WTC11 (cell line): ENCODE measurements around the gene DROSHA. TPM values are rescaled to one million over a fixed set of nuclear protein-coding genes. Genes with fewer than 3 reads are reported as not detected.
"Not testable (repeated sequence)": the region's sequence is repeated elsewhere in the genome, so short reads cannot be mapped to it uniquely, and the experiment has no call there.

Experiments used
- ATAC-seq: fragments of 200-7000 bp; cut with Tn5 transposase; 2 replicates; pipeline ENCODE4 v1.10.0; 2021; ENCODE audit warnings: mild to moderate bottlenecking, moderate library complexity
- CTCF ChIA-PET: fragments of 300-600 bp; sonication (Branson Sonifier 250); formaldehyde crosslinking; loops from one replicate; lab custom pipeline; 2021; ENCODE audit warnings: antibody characterized with exemption; lab: Charles Lee
- POLR2A ChIA-PET: fragments of 350-600 bp; sonication (Branson Sonifier 250); formaldehyde crosslinking; loops from one replicate; lab custom pipeline; 2021; ENCODE audit warnings: antibody characterized with exemption; lab: Charles Lee
- DNase-seq: peaks from one replicate; pipeline ENCODE4 v3.0.0; 2021; ENCODE audit warnings: low spot score
- H3K27ac Mint-ChIP-seq: 2 replicates; pipeline ENCODE4 v1.8.0; 2021; ENCODE audit warnings: mixed read lengths
- H3K27me3 Mint-ChIP-seq: 2 replicates; pipeline ENCODE4 v1.8.0; 2021; ENCODE audit warnings: low read depth, mild to moderate bottlenecking, moderate library complexity, mixed read lengths
- H3K36me3 Mint-ChIP-seq: 2 replicates; pipeline ENCODE4 v1.8.0; 2021; ENCODE audit warnings: mixed read lengths
- H3K4me1 Mint-ChIP-seq: 2 replicates; pipeline ENCODE4 v1.8.0; 2022; ENCODE audit warnings: mixed read lengths
- H3K4me3 Mint-ChIP-seq: 2 replicates; pipeline ENCODE4 v1.8.0; 2021; ENCODE audit warnings: mild to moderate bottlenecking, moderate library complexity, mixed read lengths
- H3K9me3 Mint-ChIP-seq: 2 replicates; pipeline ENCODE4 v1.8.0; 2021; ENCODE audit warnings: mixed read lengths
- ATF1 ChIP-seq: sonication (generic); formaldehyde crosslinking; IDR thresholded peaks from 2 replicates; pipeline ENCODE4 v1.8.1; 2023; ENCODE audit warnings: mild to moderate bottlenecking, moderate library complexity, missing genetic modification reagents
- CBFB ChIP-seq: sonication (generic); formaldehyde crosslinking; IDR thresholded peaks from 2 replicates; pipeline ENCODE4 v1.8.1; 2022; ENCODE audit warnings: mild to moderate bottlenecking, low read depth, missing genetic modification reagents
- CREM ChIP-seq: sonication (generic); formaldehyde crosslinking; IDR thresholded peaks from 2 replicates; pipeline ENCODE4 v1.8.1; 2022; ENCODE audit warnings: mild to moderate bottlenecking, missing genetic modification reagents, moderate library complexity
- EMX1 ChIP-seq: fragments of 250-450 bp; sonication (Bioruptor Pico); IDR thresholded peaks from 2 replicates; pipeline ENCODE4 v1.8.0; 2021; ENCODE audit warnings: mild to moderate bottlenecking
- FOXK1 ChIP-seq: sonication (generic); formaldehyde crosslinking; IDR thresholded peaks from 2 replicates; pipeline ENCODE4 v1.8.0; 2022; ENCODE audit warnings: mild to moderate bottlenecking, moderate library complexity, missing genetic modification reagents
- GRHL2 ChIP-seq: fragments of 250-450 bp; sonication (Bioruptor Pico); IDR thresholded peaks from 2 replicates; pipeline ENCODE4 v1.8.0; 2022; ENCODE audit warnings: mild to moderate bottlenecking, moderate library complexity; ENCODE audit not compliant: insufficient replicate concordance, severe bottlenecking
- IRF2 ChIP-seq: sonication (generic); formaldehyde crosslinking; IDR thresholded peaks from 2 replicates; pipeline ENCODE4 v1.8.0; 2022; ENCODE audit warnings: low read depth, missing genetic modification reagents, borderline replicate concordance
- KAT7 ChIP-seq: sonication (generic); formaldehyde crosslinking; IDR thresholded peaks from 2 replicates; pipeline ENCODE4 v1.8.1; 2023; ENCODE audit warnings: missing genetic modification reagents, mild to moderate bottlenecking, borderline replicate concordance
- MXD4 ChIP-seq: fragments of 250-450 bp; sonication (Bioruptor Pico); IDR thresholded peaks from 2 replicates; pipeline ENCODE4 v1.8.0; 2021; ENCODE audit warnings: mild to moderate bottlenecking, moderate library complexity, borderline replicate concordance
- MYBL2 ChIP-seq: sonication (generic); formaldehyde crosslinking; IDR thresholded peaks from 2 replicates; pipeline ENCODE4 v1.8.1; 2023; ENCODE audit warnings: mild to moderate bottlenecking, moderate library complexity, missing genetic modification reagents
- PRRX2 ChIP-seq: fragments of 250-450 bp; sonication (Bioruptor Pico); IDR thresholded peaks from 2 replicates; pipeline ENCODE4 v1.8.0; 2021; ENCODE audit warnings: mild to moderate bottlenecking
- RELA ChIP-seq: sonication (generic); formaldehyde crosslinking; IDR thresholded peaks from 2 replicates; pipeline ENCODE4 v1.8.1; 2022; ENCODE audit warnings: missing genetic modification reagents, mild to moderate bottlenecking, borderline replicate concordance
- RORB ChIP-seq: fragments of 250-450 bp; sonication (Bioruptor Pico); IDR thresholded peaks from 2 replicates; pipeline ENCODE4 v1.9.0; 2021; ENCODE audit warnings: mild to moderate bottlenecking
- SMAD3 ChIP-seq: sonication (generic); formaldehyde crosslinking; IDR thresholded peaks from 2 replicates; pipeline ENCODE4 v1.8.0; 2022; ENCODE audit warnings: missing genetic modification reagents, mild to moderate bottlenecking, borderline replicate concordance
- TEAD4 ChIP-seq: sonication (generic); formaldehyde crosslinking; IDR thresholded peaks from 2 replicates; pipeline ENCODE4 v1.8.0; 2022; ENCODE audit warnings: mild to moderate bottlenecking, missing genetic modification reagents
- ZNF121 ChIP-seq: sonication (generic); formaldehyde crosslinking; IDR thresholded peaks from 2 replicates; pipeline ENCODE4 v1.8.0; 2023; ENCODE audit warnings: missing genetic modification reagents
- ZNF423 ChIP-seq: fragments of 250-450 bp; sonication (Bioruptor Pico); IDR thresholded peaks from 2 replicates; pipeline ENCODE4 v2.1.2; 2022; ENCODE audit warnings: mild to moderate bottlenecking, moderate library complexity
- total RNA-seq: library from RNA; stranded (reverse); gene quantifications from 3 replicates; pipeline ENCODE4 v1.2.3, GENCODE V29; 2021
- TF ChIP-seq, protein P1 (sequence below): fragments of 250-450 bp; sonication (Bioruptor Pico); IDR thresholded peaks from 2 replicates; pipeline ENCODE4 v1.9.0; 2021; ENCODE audit warnings: mild to moderate bottlenecking, borderline replicate concordance
- TF ChIP-seq, protein P2 (sequence below): fragments of 250-450 bp; sonication (Bioruptor Pico); IDR thresholded peaks from 2 replicates; pipeline ENCODE4 v2.1.2; 2022; ENCODE audit warnings: mild to moderate bottlenecking, moderate library complexity
- TF ChIP-seq, protein P3 (sequence below): fragments of 250-450 bp; sonication (Bioruptor Pico); IDR thresholded peaks from 2 replicates; pipeline ENCODE4 v1.8.0; 2021; ENCODE audit warnings: mild to moderate bottlenecking
- TF ChIP-seq, protein P4 (sequence below): fragments of 250-450 bp; sonication (Bioruptor Pico); IDR thresholded peaks from 2 replicates; pipeline ENCODE4 v1.9.0; 2021; ENCODE audit warnings: mild to moderate bottlenecking

The DROSHA gene
- total RNA-seq, 1 experiment from 2014 or later: 125 TPM

DNA sequence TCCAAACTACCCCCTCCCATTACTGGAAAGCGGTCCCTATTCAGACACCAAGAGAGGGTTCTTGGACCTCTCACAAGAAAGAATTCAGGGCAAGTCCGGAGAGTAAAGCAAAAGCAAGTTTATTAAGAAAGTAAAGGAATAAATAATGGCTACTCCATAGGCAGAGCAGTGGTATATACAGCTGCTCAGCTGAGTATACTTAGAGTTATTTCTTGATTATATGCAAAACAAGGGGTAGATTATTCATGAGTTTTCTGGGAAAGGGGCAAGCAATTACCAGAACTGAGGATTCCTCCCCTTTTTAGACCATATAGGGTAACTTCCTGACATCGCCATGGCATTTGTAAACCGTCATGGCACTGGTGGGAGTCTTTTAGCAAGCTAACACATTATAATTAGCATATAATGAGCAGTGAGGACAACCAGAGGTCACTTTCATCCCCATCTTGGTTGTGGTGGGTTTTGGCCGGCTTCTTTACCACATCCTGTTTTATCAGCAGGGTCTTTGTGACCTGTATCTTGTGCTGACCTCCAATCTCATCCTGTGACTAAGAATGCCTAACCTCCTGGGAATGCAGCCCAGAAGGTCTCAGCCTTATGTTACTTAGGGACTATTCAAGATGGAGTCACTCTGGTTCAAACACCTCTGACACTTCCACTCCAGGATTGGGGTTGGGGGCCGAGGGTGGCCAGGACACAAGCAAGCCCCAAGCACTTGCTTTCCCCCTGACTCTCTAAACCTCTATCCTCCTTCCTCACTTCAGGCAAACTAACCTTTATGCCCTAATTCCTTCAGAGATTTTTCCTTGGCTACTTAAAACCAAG, 170.0 kb downstream of the DROSHA start:
- H3K27me3 Mint-ChIP-seq, H3K4me3 Mint-ChIP-seq, DNase-seq, H3K36me3 Mint-ChIP-seq, POLR2A ChIA-PET: not testable (repeated sequence)
- CTCF ChIA-PET: interaction anchor here (0.6 kb wide), 1 partner anchor 617 kb away, joined by 3 read pairs; no protein-coding TSS in a partner anchor
- H3K27ac Mint-ChIP-seq: peak overlapping the region; percentile 51; the same call in 1 of the 2 replicates
- peaks cover 18% of the 10 kb centered on the region for H3K9me3 Mint-ChIP-seq
- TF ChIP-seq, protein P1, sequence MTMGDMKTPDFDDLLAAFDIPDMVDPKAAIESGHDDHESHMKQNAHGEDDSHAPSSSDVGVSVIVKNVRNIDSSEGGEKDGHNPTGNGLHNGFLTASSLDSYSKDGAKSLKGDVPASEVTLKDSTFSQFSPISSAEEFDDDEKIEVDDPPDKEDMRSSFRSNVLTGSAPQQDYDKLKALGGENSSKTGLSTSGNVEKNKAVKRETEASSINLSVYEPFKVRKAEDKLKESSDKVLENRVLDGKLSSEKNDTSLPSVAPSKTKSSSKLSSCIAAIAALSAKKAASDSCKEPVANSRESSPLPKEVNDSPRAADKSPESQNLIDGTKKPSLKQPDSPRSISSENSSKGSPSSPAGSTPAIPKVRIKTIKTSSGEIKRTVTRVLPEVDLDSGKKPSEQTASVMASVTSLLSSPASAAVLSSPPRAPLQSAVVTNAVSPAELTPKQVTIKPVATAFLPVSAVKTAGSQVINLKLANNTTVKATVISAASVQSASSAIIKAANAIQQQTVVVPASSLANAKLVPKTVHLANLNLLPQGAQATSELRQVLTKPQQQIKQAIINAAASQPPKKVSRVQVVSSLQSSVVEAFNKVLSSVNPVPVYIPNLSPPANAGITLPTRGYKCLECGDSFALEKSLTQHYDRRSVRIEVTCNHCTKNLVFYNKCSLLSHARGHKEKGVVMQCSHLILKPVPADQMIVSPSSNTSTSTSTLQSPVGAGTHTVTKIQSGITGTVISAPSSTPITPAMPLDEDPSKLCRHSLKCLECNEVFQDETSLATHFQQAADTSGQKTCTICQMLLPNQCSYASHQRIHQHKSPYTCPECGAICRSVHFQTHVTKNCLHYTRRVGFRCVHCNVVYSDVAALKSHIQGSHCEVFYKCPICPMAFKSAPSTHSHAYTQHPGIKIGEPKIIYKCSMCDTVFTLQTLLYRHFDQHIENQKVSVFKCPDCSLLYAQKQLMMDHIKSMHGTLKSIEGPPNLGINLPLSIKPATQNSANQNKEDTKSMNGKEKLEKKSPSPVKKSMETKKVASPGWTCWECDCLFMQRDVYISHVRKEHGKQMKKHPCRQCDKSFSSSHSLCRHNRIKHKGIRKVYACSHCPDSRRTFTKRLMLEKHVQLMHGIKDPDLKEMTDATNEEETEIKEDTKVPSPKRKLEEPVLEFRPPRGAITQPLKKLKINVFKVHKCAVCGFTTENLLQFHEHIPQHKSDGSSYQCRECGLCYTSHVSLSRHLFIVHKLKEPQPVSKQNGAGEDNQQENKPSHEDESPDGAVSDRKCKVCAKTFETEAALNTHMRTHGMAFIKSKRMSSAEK: peak; percentile 78; the same call in 1 of the 2 replicates
- TF ChIP-seq, protein P2, sequence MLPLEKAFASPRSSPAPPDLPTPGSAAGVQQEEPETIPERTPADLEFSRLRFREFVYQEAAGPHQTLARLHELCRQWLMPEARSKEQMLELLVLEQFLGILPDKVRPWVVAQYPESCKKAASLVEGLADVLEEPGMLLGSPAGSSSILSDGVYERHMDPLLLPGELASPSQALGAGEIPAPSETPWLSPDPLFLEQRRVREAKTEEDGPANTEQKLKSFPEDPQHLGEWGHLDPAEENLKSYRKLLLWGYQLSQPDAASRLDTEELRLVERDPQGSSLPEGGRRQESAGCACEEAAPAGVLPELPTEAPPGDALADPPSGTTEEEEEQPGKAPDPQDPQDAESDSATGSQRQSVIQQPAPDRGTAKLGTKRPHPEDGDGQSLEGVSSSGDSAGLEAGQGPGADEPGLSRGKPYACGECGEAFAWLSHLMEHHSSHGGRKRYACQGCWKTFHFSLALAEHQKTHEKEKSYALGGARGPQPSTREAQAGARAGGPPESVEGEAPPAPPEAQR (CRISPR knock-in tag): peak; percentile 97
- TF ChIP-seq EMX1 (CRISPR knock-in tag): peak; percentile 70; the same call in 1 of the 2 replicates
- peak; percentile 33; the same call in 1 of the 2 replicates for TF ChIP-seq ZNF423
- TF ChIP-seq MXD4 (CRISPR knock-in tag): peak; percentile 95
- TF ChIP-seq, protein P3, sequence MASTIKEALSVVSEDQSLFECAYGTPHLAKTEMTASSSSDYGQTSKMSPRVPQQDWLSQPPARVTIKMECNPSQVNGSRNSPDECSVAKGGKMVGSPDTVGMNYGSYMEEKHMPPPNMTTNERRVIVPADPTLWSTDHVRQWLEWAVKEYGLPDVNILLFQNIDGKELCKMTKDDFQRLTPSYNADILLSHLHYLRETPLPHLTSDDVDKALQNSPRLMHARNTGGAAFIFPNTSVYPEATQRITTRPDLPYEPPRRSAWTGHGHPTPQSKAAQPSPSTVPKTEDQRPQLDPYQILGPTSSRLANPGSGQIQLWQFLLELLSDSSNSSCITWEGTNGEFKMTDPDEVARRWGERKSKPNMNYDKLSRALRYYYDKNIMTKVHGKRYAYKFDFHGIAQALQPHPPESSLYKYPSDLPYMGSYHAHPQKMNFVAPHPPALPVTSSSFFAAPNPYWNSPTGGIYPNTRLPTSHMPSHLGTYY (CRISPR knock-in tag): peak; percentile 47; the same call in 1 of the 2 replicates
- ATAC-seq: peak; percentile 38
- H3K4me1 Mint-ChIP-seq: peaks cover 18% of the 10 kb centered on the region

DNA sequence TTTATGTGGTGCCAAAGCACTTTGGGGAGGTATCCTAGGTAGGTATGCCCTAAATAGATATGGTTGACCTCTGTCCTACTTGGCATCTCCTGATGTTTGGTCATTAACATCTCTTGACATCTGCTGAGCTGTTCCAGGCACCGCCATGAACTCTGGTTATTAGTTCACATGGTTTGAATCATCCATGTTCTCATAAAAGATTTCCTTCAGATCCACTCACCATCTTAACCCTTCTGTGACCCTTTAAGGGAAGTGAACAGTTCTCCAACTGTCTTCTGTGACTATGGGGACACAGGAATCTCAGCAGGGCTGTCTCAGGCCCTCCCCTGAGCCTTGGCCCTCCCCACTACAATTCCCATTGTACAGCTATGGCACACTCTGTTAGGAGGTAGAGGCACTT, 170.7 kb downstream of the DROSHA start:
- Mint-ChIP-seq H3K4me3 (no peak overlapping the region), H3K4me1 (peaks cover 18% of the 10 kb centered on the region), H3K36me3 (peaks cover 6% of the 10 kb centered on the region), H3K27ac (no peak overlapping the region), H3K9me3 (peaks cover 22% of the 10 kb centered on the region), H3K27me3 (no peaks in the 10 kb centered on the region)
- TF ChIP-seq PRRX2: no peak
- no peak for TF ChIP-seq KAT7
- no peak for TF ChIP-seq ZNF121 (CRISPR knock-in tag)
- TF ChIP-seq, protein P4, sequence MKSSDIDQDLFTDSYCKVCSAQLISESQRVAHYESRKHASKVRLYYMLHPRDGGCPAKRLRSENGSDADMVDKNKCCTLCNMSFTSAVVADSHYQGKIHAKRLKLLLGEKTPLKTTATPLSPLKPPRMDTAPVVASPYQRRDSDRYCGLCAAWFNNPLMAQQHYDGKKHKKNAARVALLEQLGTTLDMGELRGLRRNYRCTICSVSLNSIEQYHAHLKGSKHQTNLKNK (CRISPR knock-in tag): no peak
- DNase-seq: no peak
- ATAC-seq: no peak
- POLR2A ChIA-PET: no interaction called here
- CTCF ChIA-PET: interaction anchor here (0.6 kb wide), 1 partner anchor 618 kb away, joined by 3 read pairs; no protein-coding TSS in a partner anchor

DNA sequence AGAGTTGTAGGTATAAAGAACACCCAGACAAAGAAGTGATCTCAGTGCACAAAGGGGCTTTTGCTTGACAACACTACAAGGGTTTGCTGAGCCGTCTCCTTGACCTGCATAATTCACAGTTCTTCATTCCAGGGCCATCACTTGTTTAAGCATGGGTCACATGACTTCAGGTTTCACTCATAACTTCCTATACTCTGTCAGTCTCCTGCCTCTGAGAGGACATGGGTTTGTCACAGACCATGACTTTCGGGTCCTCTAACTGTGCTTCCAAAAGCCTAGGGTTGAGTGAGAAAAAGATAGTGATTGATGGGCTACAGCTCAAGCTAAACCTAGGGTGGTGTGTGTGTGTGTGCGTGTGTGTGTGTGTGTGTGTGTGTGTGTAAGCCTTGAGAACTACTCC, 172.1 kb downstream of the DROSHA start:
- Mint-ChIP-seq H3K27ac (no peak overlapping the region), H3K27me3 (no peaks in the 10 kb centered on the region), H3K4me3 (no peak overlapping the region), H3K4me1 (peaks cover 18% of the 10 kb centered on the region), H3K36me3 (peaks cover 5% of the 10 kb centered on the region), H3K9me3 (peaks cover 30% of the 10 kb centered on the region)
- ChIA-PET CTCF (no interaction called here), POLR2A (no interaction called here)
- DNase-seq: no peak
- no peak for TF ChIP-seq RORB (CRISPR knock-in tag)
- TF ChIP-seq CREM (CRISPR knock-in tag): no peak
- no peak for TF ChIP-seq SMAD3 (CRISPR knock-in tag)
- TF ChIP-seq IRF2 (CRISPR knock-in tag): no peak
- no peak for TF ChIP-seq GRHL2 (CRISPR knock-in tag)
- no peak for TF ChIP-seq ZNF121 (CRISPR knock-in tag)
- TF ChIP-seq, protein P3 (CRISPR knock-in tag): no peak
- no peak for TF ChIP-seq CBFB (CRISPR knock-in tag)
- TF ChIP-seq TEAD4 (CRISPR knock-in tag): no peak
- TF ChIP-seq, protein P4 (CRISPR knock-in tag): no peak
- no peak for TF ChIP-seq ATF1 (CRISPR knock-in tag)
- TF ChIP-seq FOXK1 (CRISPR knock-in tag): no peak
- no peak for TF ChIP-seq RELA (CRISPR knock-in tag)
- TF ChIP-seq MYBL2 (CRISPR knock-in tag): no peak
- ATAC-seq: no peak
